ENCODE results near the gene AKR1D1.

The AKR1D1 gene

GRCh38 chr7:138077809-138078208 is 1.6 kb downstream of the AKR1D1 start:
- H3K36me3 ChIP-seq (replicated peaks; ENCODE audit: insufficient read depth, low read length) = no peaks in the 10 kb centered on the region
- H3K9me3 ChIP-seq (replicated peaks; ENCODE audit: insufficient read depth, low read length) = no peaks in the 10 kb centered on the region
- no peaks in the 10 kb centered on the region for H4K20me1 ChIP-seq (ENCODE audit: insufficient read depth, low read length)
- H3K4me3 ChIP-seq (ENCODE audit: low read length) = no peak overlapping the region
- H3K79me2 ChIP-seq (ENCODE audit: low read length) = no peaks in the 10 kb centered on the region
- no peak overlapping the region for H3K9ac ChIP-seq (ENCODE audit: low read length)
- H3K27ac ChIP-seq (ENCODE audit: low read length) = no peak overlapping the region
- H2AFZ ChIP-seq (ENCODE audit: low read length) = no peak overlapping the region
- no peaks in the 10 kb centered on the region for H3K27me3 ChIP-seq (replicated peaks; ENCODE audit: insufficient read depth, low read length)
- TF ChIP-seq EZH2phosphoT487 (IDR thresholded peaks at IDR 0.05; ENCODE audit: low read length) = no peak
- TF ChIP-seq CTCF (IDR thresholded peaks at IDR 0.05; ENCODE audit: low read length) = no peak
- no peak for TF ChIP-seq EZH2 (optimal IDR thresholded peaks at IDR 0.05; ENCODE audit: low read depth, low read length)
- no peak for DNase-seq
- no peaks in the 10 kb centered on the region for H3F3A ChIP-seq (ENCODE audit: insufficient read depth, low read length)
- H3K4me1 ChIP-seq (ENCODE audit: low read length) = peaks cover 5% of the 10 kb centered on the region; the same call in 1 of the 2 replicates
- no peaks in the 10 kb centered on the region for H3K9me2 ChIP-seq (replicated peaks; ENCODE audit: insufficient read depth, low read length)
- no peak overlapping the region for H3K4me2 ChIP-seq (ENCODE audit: low read depth, low read length)

GRCh38 chr7:138079137-138079536 is 2.9 kb downstream of the AKR1D1 start:
- TF ChIP-seq EZH2phosphoT487 (IDR thresholded peaks at IDR 0.05; ENCODE audit: low read length) (no peak), EZH2 (optimal IDR thresholded peaks at IDR 0.05; ENCODE audit: low read depth, low read length) (no peak), CTCF (IDR thresholded peaks at IDR 0.05; ENCODE audit: low read length) (no peak)
- no peak overlapping the region for H3K4me2 ChIP-seq (ENCODE audit: low read depth, low read length)
- H3K9ac ChIP-seq (ENCODE audit: low read length) = no peak overlapping the region
- no peak overlapping the region for H3K27ac ChIP-seq (ENCODE audit: low read length)
- H4K20me1 ChIP-seq (ENCODE audit: insufficient read depth, low read length) = no peaks in the 10 kb centered on the region
- no peaks in the 10 kb centered on the region for H3K79me2 ChIP-seq (ENCODE audit: low read length)
- H3K4me3 ChIP-seq (ENCODE audit: low read length) = no peak overlapping the region
- H3K9me2 ChIP-seq (replicated peaks; ENCODE audit: insufficient read depth, low read length) = no peaks in the 10 kb centered on the region
- H3F3A ChIP-seq (ENCODE audit: insufficient read depth, low read length) = no peaks in the 10 kb centered on the region
- peaks cover 5% of the 10 kb centered on the region; the same call in 1 of the 2 replicates for H3K4me1 ChIP-seq (ENCODE audit: low read length)
- H3K9me3 ChIP-seq (replicated peaks; ENCODE audit: insufficient read depth, low read length) = no peaks in the 10 kb centered on the region
- no peaks in the 10 kb centered on the region for H3K36me3 ChIP-seq (replicated peaks; ENCODE audit: insufficient read depth, low read length)
- no peak overlapping the region for H2AFZ ChIP-seq (ENCODE audit: low read length)
- H3K27me3 ChIP-seq (replicated peaks; ENCODE audit: insufficient read depth, low read length) = no peaks in the 10 kb centered on the region
- no peak for DNase-seq

- Histone ChIP-seq H2AFZ (ENCODE audit: low read length) (no peak overlapping the region), H3K9ac (ENCODE audit: low read length) (no peak overlapping the region), H3K9me3 (replicated peaks; ENCODE audit: insufficient read depth, low read length) (no peaks in the 10 kb centered on the region), H3F3A (ENCODE audit: insufficient read depth, low read length) (no peaks in the 10 kb centered on the region), H3K4me3 (ENCODE audit: low read length) (no peak overlapping the region), H3K27ac (ENCODE audit: low read length) (no peak overlapping the region), H3K79me2 (ENCODE audit: low read length) (no peaks in the 10 kb centered on the region), H3K27me3 (replicated peaks; ENCODE audit: insufficient read depth, low read length) (no peaks in the 10 kb centered on the region), H3K4me2 (ENCODE audit: low read depth, low read length) (no peak overlapping the region), H3K4me1 (ENCODE audit: low read length) (no peaks in the 10 kb centered on the region), H3K36me3 (replicated peaks; ENCODE audit: insufficient read depth, low read length) (no peaks in the 10 kb centered on the region), H3K9me2 (replicated peaks; ENCODE audit: insufficient read depth, low read length) (no peaks in the 10 kb centered on the region), H4K20me1 (ENCODE audit: insufficient read depth, low read length) (no peaks in the 10 kb centered on the region)
- TF ChIP-seq EZH2phosphoT487 (IDR thresholded peaks at IDR 0.05; ENCODE audit: low read length) (no peak), CTCF (IDR thresholded peaks at IDR 0.05; ENCODE audit: low read length) (no peak), EZH2 (optimal IDR thresholded peaks at IDR 0.05; ENCODE audit: low read depth, low read length) (no peak)
- DNase-seq = no peak
Measured at GRCh38 chr7:138081868-138082267, 5.6 kb downstream of the AKR1D1 start.
